Activated CD4-positive, alpha-beta T cell treated with anti-CD3 and anti-CD28 coated beads, Interleukin-2, amount 50 U/mL, for 1 hour (primary cell): ENCODE measurements around the gene ADGRG7.

ENCODE experiments used
- DNase-seq: peaks from one replicate; pipeline ENCODE4 v3.0.0-alpha.2; 2020

ADGRG7 gene

GRCh38 chr3:100602506-100603444, 6.6 kb upstream of the ADGRG7 start:
- no peak for DNase-seq

GRCh38 chr3:100603469-100603868, 5.9 kb upstream of the ADGRG7 start:
- DNase-seq = no peak

- DNase-seq = no peak
These were observed 4.0 kb upstream of the ADGRG7 start for GRCh38 chr3:100605358-100605757.

- DNase-seq = no peak
These were observed 2.4 kb upstream of the ADGRG7 start for GRCh38 chr3:100606894-100607512.

- DNase-seq = no peak
These were observed 562 bp downstream of the ADGRG7 start for GRCh38 chr3:100609963-100610362.

GRCh38 chr3:100611221-100611620, 1.8 kb downstream of the ADGRG7 start:
- no peak for DNase-seq

GRCh38 chr3:100613721-100614390, 4.5 kb downstream of the ADGRG7 start:
- DNase-seq = no peak

- DNase-seq = no peak
These were observed 5.5 kb downstream of the ADGRG7 start for GRCh38 chr3:100614941-100615340.

- no peak for DNase-seq
These were observed 6.3 kb downstream of the ADGRG7 start for GRCh38 chr3:100615684-100616083.

GRCh38 chr3:100621251-100621650, 11.8 kb downstream of the ADGRG7 start:
- DNase-seq = no peak

GRCh38 chr3:100627491-100627890, 18.1 kb downstream of the ADGRG7 start:
- DNase-seq = no peak

GRCh38 chr3:100629421-100630127, 20.2 kb downstream of the ADGRG7 start:
- DNase-seq = no peak

- no peak for DNase-seq
These were observed 21.3 kb downstream of the ADGRG7 start for GRCh38 chr3:100630664-100631063.

GRCh38 chr3:100631236-100631635, 21.8 kb downstream of the ADGRG7 start:
- DNase-seq = no peak

GRCh38 chr3:100634493-100635272, 25.3 kb downstream of the ADGRG7 start:
- DNase-seq = peak; percentile 1

- DNase-seq = no peak
These were observed 25.9 kb downstream of the ADGRG7 start for GRCh38 chr3:100635273-100635701.

- no peak for DNase-seq
These were observed 27.8 kb downstream of the ADGRG7 start for GRCh38 chr3:100637197-100637631.

- DNase-seq = no peak
These were observed 31.2 kb downstream of the ADGRG7 start for GRCh38 chr3:100640633-100641032.

- DNase-seq = no peak
These were observed 32.2 kb downstream of the ADGRG7 start for GRCh38 chr3:100641471-100642032.

- no peak for DNase-seq
These were observed 36.5 kb downstream of the ADGRG7 start for GRCh38 chr3:100645913-100646312.

GRCh38 chr3:100647171-100647570, 37.8 kb downstream of the ADGRG7 start:
- no peak for DNase-seq

GRCh38 chr3:100647657-100648056, 38.3 kb downstream of the ADGRG7 start:
- no peak for DNase-seq
